ENCODE results near the gene MED12L.

DNA sequence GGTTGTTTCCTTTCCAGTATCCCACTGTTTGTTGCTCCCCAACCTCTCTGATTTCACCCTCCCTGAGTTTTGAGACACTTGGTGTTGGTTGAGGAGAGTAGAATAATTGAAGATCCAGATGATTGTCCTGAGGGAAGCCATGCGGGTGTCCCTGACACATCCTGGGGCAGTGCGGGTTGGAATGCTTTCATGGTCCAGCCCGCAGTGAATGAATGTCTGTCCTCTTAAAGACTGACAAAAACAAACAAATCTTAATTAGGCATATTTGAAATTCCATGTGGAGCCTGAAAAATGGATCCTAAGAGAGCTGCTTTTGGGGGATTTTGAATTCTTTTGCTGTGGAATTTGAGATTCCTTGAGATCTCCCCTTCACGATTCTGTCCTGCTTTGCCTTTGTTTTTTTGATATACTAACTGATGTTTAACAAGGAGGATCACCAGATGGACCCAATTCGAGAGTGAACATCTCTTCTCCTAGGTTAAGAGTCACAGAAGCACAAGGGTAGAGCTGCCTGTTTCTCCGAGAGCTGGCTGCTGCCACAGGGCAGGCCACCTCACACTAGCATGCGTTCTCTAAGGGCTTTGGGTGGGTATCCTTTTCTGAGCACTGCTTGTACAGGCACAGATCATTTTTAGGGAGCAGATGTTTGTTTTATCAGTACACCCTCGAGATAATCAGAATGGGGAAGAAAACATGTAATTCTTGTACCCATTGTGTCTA lies 70.1 kb downstream of the MED12L start:
- TF ChIP-seq, protein P1, sequence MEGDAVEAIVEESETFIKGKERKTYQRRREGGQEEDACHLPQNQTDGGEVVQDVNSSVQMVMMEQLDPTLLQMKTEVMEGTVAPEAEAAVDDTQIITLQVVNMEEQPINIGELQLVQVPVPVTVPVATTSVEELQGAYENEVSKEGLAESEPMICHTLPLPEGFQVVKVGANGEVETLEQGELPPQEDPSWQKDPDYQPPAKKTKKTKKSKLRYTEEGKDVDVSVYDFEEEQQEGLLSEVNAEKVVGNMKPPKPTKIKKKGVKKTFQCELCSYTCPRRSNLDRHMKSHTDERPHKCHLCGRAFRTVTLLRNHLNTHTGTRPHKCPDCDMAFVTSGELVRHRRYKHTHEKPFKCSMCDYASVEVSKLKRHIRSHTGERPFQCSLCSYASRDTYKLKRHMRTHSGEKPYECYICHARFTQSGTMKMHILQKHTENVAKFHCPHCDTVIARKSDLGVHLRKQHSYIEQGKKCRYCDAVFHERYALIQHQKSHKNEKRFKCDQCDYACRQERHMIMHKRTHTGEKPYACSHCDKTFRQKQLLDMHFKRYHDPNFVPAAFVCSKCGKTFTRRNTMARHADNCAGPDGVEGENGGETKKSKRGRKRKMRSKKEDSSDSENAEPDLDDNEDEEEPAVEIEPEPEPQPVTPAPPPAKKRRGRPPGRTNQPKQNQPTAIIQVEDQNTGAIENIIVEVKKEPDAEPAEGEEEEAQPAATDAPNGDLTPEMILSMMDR (conservative IDR thresholded peaks at IDR 0.05; ENCODE audit: low read length), result no peak
- no peak for TF ChIP-seq EZH2phosphoT487 (IDR thresholded peaks at IDR 0.05; ENCODE audit: borderline replicate concordance)

Data from Loucy (cell line).